Endothelial cell of hepatic sinusoid (primary cell): ENCODE results near the gene BAG2.

ENCODE experiments used
- in situ Hi-C: cut with HindIII; loops from 2 replicates; pipeline ENCODE4 v1.10.0; 2017; ENCODE audit warnings: low sequenced_read_pairs

Gene BAG2

GRCh38 chr6:57220083-57220703 is 48.1 kb downstream of the BAG2 start:
- in situ Hi-C loops, result no loop called here

DNA sequence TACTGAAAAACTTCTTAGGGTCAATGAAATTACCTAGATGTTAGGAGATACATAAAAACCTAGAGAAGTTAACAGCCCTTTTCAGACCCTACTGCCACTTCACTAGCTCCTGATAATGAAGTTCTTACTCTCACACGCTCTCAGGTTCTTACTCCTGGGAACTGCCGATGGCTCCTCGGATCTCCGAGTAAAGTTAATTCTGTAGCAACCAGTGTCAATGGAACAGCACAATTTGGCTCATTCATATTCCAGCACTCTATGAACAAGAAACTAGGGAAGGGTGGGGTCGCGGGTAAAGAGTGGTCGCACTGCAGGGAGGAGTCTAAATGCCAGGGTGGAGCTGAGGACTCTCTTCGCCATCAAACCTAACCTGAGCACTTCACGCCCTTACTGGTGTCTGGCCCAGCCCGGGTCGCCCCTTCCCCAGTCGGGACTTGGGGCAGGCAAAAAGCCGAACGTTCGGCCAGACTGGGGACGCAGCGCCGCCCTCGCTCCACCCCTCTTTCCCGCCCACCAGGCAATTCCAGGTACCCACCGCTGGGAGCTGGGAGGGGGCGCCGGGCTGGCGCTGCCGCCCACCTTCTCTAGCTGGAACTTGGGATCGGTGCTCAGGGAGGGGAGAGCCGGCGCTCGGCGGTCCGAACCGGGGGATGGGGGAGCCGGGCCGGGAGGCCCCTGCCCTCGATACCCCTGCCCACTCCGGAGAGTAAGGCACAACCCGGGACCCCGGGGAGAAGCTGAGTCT is 49.2 kb downstream of the BAG2 start:
- in situ Hi-C loops, result no loop called here

- in situ Hi-C loops, result no loop called here
These were observed 50.0 kb downstream of the BAG2 start, which contains the start of gene RAB23 for GRCh38 chr6:57221936-57222742. TSS of gene RAB23 (minus strand) at chr6:57222307. CDS start at chr6:57210380, 11,927 bp downstream.

- in situ Hi-C loops, result no loop called here
These were observed 50.6 kb downstream of the BAG2 start for GRCh38 chr6:57222743-57223077.

DNA sequence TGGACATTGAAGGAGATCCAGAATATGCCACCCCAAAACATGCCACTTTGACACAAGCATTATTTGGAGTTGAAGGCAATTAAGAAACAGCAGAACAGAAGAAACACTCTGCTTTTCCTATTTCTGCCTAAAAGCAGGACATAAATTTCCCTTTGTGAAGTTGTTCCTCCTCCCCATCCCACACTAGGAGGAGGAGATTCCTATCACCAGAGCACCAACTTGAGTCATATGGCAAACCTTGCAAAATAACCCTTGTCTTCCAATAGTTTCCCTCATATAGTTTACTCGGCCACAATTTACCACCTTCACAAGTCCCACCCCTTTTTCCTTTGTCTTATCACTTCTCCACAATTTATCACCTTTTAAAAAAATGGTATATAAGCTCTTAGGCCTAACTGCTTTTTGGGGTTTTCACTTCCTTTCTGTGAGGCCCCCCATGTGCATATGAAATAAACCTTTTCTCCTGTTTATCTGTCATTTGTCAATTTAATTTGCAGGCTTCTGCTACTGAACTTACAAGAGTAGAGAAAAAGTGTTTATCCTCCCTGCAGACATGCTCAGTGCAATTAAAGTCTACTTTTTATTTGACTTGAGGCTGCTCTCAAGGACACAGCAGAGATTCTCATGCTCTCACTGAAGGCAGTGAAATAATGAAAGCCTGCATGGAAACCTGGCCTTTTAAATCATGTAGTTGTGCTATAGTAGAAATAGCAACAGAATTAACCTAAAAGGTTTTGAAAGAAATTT is 52.8 kb downstream of the BAG2 start:
- in situ Hi-C loops, result no loop called here

GRCh38 chr6:57226221-57226620 is 54.1 kb downstream of the BAG2 start:
- in situ Hi-C loops, result no loop called here
